KMS-11 (cell line): ENCODE data around the gene CALM1.

Experiments
- H2AFZ ChIP-seq: fragments of 200-600 bp; sonication (generic); 2 replicates; pipeline ENCODE4 v1.6.1; 2016; ENCODE audit warnings: antibody characterized with exemption, mixed run types, low read depth
- H3K27ac ChIP-seq: fragments of 200-600 bp; sonication (generic); 2 replicates; pipeline ENCODE4 v1.6.1; 2016; ENCODE audit warnings: mild to moderate bottlenecking, mixed run types
- H3K27me3 ChIP-seq: fragments of 200-600 bp; sonication (generic); 2 replicates; pipeline ENCODE4 v1.6.1; 2017; ENCODE audit warnings: mild to moderate bottlenecking, low read depth, mixed run types, moderate library complexity; ENCODE audit not compliant: insufficient read depth
- H3K36me3 ChIP-seq: fragments of 200-600 bp; sonication (generic); 2 replicates; pipeline ENCODE4 v1.6.1; 2017; ENCODE audit warnings: mild to moderate bottlenecking, mixed run types; ENCODE audit not compliant: insufficient read depth
- H3K4me1 ChIP-seq: fragments of 200-600 bp; sonication (generic); 2 replicates; pipeline ENCODE4 v1.6.1; 2016; ENCODE audit warnings: mild to moderate bottlenecking, low read depth, mixed run types; ENCODE audit not compliant: poor library complexity, severe bottlenecking
- H3K4me2 ChIP-seq: fragments of 200-600 bp; sonication (generic); 2 replicates; pipeline ENCODE4 v1.7.0; 2016; ENCODE audit warnings: mild to moderate bottlenecking, mixed run types
- H3K4me3 ChIP-seq: fragments of 200-600 bp; sonication (generic); IDR thresholded peaks from 2 replicates; pipeline ENCODE4 v1.6.1; 2017; ENCODE audit warnings: low read depth, low read length, mixed read lengths; ENCODE audit not compliant: insufficient read depth
- H3K79me2 ChIP-seq: fragments of 200-600 bp; sonication (generic); 2 replicates; pipeline ENCODE4 v1.6.1; 2016; ENCODE audit warnings: low read depth, mixed run types; ENCODE audit not compliant: insufficient read depth
- H3K9ac ChIP-seq: fragments of 200-600 bp; sonication (generic); 2 replicates; pipeline ENCODE4 v1.6.1; 2016; ENCODE audit warnings: mild to moderate bottlenecking, mixed run types
- H4K20me1 ChIP-seq: fragments of 200-600 bp; sonication (generic); 2 replicates; pipeline ENCODE4 v1.6.1; 2016; ENCODE audit warnings: mild to moderate bottlenecking, mixed run types; ENCODE audit not compliant: insufficient read depth
- TF ChIP-seq, protein P1 (sequence below): fragments of 200-600 bp; sonication (generic); conservative IDR thresholded peaks from 2 replicates; pipeline ENCODE4 v1.6.1; 2017; ENCODE audit warnings: low read depth, mild to moderate bottlenecking, antibody characterized with exemption, low read length, moderate library complexity, mixed read lengths

The CALM1 gene

GRCh38 chr14:90375934-90376333, 20.9 kb upstream of the CALM1 start:
- H3K36me3 ChIP-seq: no peaks in the 10 kb centered on the region
- no peak overlapping the region for H3K4me2 ChIP-seq
- H3K79me2 ChIP-seq: no peaks in the 10 kb centered on the region
- no peaks in the 10 kb centered on the region for H3K4me1 ChIP-seq
- TF ChIP-seq, protein P1, sequence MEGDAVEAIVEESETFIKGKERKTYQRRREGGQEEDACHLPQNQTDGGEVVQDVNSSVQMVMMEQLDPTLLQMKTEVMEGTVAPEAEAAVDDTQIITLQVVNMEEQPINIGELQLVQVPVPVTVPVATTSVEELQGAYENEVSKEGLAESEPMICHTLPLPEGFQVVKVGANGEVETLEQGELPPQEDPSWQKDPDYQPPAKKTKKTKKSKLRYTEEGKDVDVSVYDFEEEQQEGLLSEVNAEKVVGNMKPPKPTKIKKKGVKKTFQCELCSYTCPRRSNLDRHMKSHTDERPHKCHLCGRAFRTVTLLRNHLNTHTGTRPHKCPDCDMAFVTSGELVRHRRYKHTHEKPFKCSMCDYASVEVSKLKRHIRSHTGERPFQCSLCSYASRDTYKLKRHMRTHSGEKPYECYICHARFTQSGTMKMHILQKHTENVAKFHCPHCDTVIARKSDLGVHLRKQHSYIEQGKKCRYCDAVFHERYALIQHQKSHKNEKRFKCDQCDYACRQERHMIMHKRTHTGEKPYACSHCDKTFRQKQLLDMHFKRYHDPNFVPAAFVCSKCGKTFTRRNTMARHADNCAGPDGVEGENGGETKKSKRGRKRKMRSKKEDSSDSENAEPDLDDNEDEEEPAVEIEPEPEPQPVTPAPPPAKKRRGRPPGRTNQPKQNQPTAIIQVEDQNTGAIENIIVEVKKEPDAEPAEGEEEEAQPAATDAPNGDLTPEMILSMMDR: no peak
- no peak overlapping the region for H2AFZ ChIP-seq
- no peaks in the 10 kb centered on the region for H3K27me3 ChIP-seq
- no peaks in the 10 kb centered on the region for H4K20me1 ChIP-seq
- no peak overlapping the region for H3K4me3 ChIP-seq
- no peak overlapping the region for H3K27ac ChIP-seq
- H3K9ac ChIP-seq: no peak overlapping the region

DNA sequence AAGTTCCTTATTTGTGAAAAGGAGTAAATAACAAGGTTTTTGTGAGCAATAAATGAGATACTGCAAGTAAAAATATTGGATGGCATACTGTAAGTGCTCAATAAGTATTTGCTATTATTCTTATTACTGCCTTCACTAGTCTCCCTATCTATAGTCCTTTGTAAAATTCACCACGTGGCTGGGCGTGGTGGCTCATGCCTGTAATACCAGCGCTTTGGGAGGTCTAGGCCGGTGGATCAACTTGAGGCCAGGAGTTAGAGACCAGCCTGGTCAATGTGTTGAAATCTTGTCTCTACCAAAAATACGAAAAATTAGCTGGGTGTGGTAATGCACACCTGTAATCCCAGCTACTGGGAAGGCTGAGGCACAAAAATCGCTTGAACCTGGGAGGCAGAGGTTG, 18.6 kb upstream of the CALM1 start:
- Histone ChIP-seq H3K27me3 (no peaks in the 10 kb centered on the region), H4K20me1 (no peaks in the 10 kb centered on the region), H3K9ac (no peak overlapping the region), H3K27ac (no peak overlapping the region), H3K4me2 (no peak overlapping the region), H3K36me3 (no peaks in the 10 kb centered on the region), H3K4me1 (no peaks in the 10 kb centered on the region), H3K4me3 (no peak overlapping the region), H2AFZ (no peak overlapping the region), H3K79me2 (no peaks in the 10 kb centered on the region)
- TF ChIP-seq, protein P1: no peak

DNA sequence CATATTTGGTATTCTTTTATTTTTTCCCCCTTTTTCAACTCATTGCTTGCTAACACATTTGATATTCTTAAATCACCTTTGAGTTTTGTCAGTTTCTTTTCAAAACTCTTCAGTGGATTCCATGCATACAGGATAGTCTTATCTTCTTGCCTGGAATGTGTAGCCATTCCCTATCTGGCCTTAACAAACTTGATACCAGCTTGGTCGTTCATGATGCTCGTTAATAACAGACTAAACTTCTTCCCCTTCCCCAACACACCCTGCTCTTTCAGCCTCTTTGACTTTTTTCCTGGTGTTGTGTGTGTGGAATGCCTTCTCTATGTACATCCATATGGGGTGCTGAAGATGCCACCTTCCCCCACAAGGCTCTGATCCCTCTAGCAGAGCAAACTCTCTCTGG, 17.7 kb upstream of the CALM1 start:
- H2AFZ ChIP-seq: no peak overlapping the region

GRCh38 chr14:90381011-90381786, 15.6 kb upstream of the CALM1 start:
- Histone ChIP-seq H3K9ac (no peak overlapping the region), H3K79me2 (no peaks in the 10 kb centered on the region), H3K4me3 (no peak overlapping the region), H4K20me1 (no peaks in the 10 kb centered on the region), H3K27me3 (no peaks in the 10 kb centered on the region), H3K36me3 (no peaks in the 10 kb centered on the region), H2AFZ (no peak overlapping the region), H3K4me2 (no peak overlapping the region), H3K4me1 (no peaks in the 10 kb centered on the region), H3K27ac (no peak overlapping the region)
- TF ChIP-seq, protein P1: no peak

More for the DNA sequence above, 17.7 kb upstream of the CALM1 start:
- no peak overlapping the region for H3K4me2 ChIP-seq
- no peaks in the 10 kb centered on the region for H3K27me3 ChIP-seq
- H3K9ac ChIP-seq: no peak overlapping the region
- H3K4me3 ChIP-seq: no peak overlapping the region
- H3K79me2 ChIP-seq: no peaks in the 10 kb centered on the region
- no peaks in the 10 kb centered on the region for H4K20me1 ChIP-seq
- no peak overlapping the region for H3K27ac ChIP-seq
- TF ChIP-seq, protein P1: no peak
- H3K36me3 ChIP-seq: no peaks in the 10 kb centered on the region
- H3K4me1 ChIP-seq: no peaks in the 10 kb centered on the region
